ENCODE results near the gene C19orf18. TPM values are rescaled to one million over a fixed set of nuclear protein-coding genes. Genes with fewer than 3 reads are reported as not detected.

Gene C19orf18
- polyA plus RNA-seq, 1 donor from 2014 or later = not detected

- Histone ChIP-seq H3K4me2 (ENCODE audit: low read length) (peak overlapping the region; percentile 65), H3F3A (ENCODE audit: insufficient read depth, low read length, poor library complexity, severe bottlenecking) (no peaks in the 10 kb centered on the region), H3K9me3 (ENCODE audit: low read length) (peaks cover 34% of the 10 kb centered on the region), H3K36me3 (ENCODE audit: insufficient read depth, low read length) (peaks cover 50% of the 10 kb centered on the region), H3K27me3 (ENCODE audit: insufficient read depth, low read depth, low read length) (no peaks in the 10 kb centered on the region), H3K79me2 (replicated peaks; ENCODE audit: insufficient read depth, low read length) (peaks cover 23% of the 10 kb centered on the region), H3K9ac (ENCODE audit: low read length) (peak overlapping the region; percentile 99), H3K9me2 (ENCODE audit: insufficient read depth, low read length) (no peaks in the 10 kb centered on the region), H3K27ac (ENCODE audit: low read length) (peak overlapping the region; percentile 95), H3K4me3 (ENCODE audit: low read length) (peak overlapping the region; percentile 97), H4K20me1 (ENCODE audit: insufficient read depth) (no peaks in the 10 kb centered on the region), H2AFZ (ENCODE audit: low read depth, low read length) (peak overlapping the region; percentile 95)
- TF ChIP-seq SMC3 (conservative IDR thresholded peaks at IDR 0.05; ENCODE audit: poor library complexity) (no peak), POLR2AphosphoS5 (IDR thresholded peaks at IDR 0.05) (peak; percentile 16)
These were observed 27.6 kb upstream of the C19orf18 start for GRCh38 chr19:58001895-58002369.

DNA sequence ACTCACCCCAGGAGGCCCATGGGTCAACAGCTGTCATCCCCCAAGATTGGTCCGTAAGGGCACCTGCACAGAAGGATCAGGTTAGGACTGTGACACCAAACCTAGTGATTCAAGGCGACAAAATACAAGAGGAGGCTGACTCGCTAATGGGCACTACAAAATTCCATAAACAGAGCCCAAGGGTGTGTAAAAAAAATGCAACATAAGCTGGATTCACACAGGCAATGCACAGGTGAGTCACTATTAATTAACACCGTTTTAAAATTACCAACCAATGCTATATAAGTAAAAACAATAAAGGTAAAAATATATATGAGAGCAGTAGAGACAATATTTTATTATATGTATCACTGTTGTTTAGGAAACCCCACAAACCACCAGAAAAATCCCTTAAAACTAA is 26.3 kb upstream of the C19orf18 start:
- Histone ChIP-seq H3K9me2 (ENCODE audit: insufficient read depth, low read length) (no peaks in the 10 kb centered on the region), H3K27me3 (ENCODE audit: insufficient read depth, low read depth, low read length) (no peaks in the 10 kb centered on the region), H4K20me1 (ENCODE audit: insufficient read depth) (no peaks in the 10 kb centered on the region), H3F3A (ENCODE audit: insufficient read depth, low read length, poor library complexity, severe bottlenecking) (no peaks in the 10 kb centered on the region), H3K4me2 (ENCODE audit: low read length) (no peak overlapping the region), H3K36me3 (ENCODE audit: insufficient read depth, low read length) (peaks cover 48% of the 10 kb centered on the region), H3K9ac (ENCODE audit: low read length) (no peak overlapping the region), H2AFZ (ENCODE audit: low read depth, low read length) (no peak overlapping the region), H3K9me3 (ENCODE audit: low read length) (peaks cover 40% of the 10 kb centered on the region), H3K27ac (ENCODE audit: low read length) (no peak overlapping the region), H3K79me2 (replicated peaks; ENCODE audit: insufficient read depth, low read length) (peaks cover 23% of the 10 kb centered on the region), H3K4me3 (ENCODE audit: low read length) (peak overlapping the region; percentile 97)
- no peak for TF ChIP-seq TAF1 (IDR thresholded peaks at IDR 0.05; ENCODE audit: low read depth)
- no peak for TF ChIP-seq EP300 (conservative IDR thresholded peaks at IDR 0.05; ENCODE audit: poor library complexity, severe bottlenecking)
- no peak for TF ChIP-seq EZH2 (IDR thresholded peaks at IDR 0.05; ENCODE audit: borderline replicate concordance, insufficient read depth, low read length, poor library complexity, severe bottlenecking)
- TF ChIP-seq, protein P1, sequence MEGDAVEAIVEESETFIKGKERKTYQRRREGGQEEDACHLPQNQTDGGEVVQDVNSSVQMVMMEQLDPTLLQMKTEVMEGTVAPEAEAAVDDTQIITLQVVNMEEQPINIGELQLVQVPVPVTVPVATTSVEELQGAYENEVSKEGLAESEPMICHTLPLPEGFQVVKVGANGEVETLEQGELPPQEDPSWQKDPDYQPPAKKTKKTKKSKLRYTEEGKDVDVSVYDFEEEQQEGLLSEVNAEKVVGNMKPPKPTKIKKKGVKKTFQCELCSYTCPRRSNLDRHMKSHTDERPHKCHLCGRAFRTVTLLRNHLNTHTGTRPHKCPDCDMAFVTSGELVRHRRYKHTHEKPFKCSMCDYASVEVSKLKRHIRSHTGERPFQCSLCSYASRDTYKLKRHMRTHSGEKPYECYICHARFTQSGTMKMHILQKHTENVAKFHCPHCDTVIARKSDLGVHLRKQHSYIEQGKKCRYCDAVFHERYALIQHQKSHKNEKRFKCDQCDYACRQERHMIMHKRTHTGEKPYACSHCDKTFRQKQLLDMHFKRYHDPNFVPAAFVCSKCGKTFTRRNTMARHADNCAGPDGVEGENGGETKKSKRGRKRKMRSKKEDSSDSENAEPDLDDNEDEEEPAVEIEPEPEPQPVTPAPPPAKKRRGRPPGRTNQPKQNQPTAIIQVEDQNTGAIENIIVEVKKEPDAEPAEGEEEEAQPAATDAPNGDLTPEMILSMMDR (IDR thresholded peaks at IDR 0.05; ENCODE audit: poor library complexity, severe bottlenecking) = no peak

DNA sequence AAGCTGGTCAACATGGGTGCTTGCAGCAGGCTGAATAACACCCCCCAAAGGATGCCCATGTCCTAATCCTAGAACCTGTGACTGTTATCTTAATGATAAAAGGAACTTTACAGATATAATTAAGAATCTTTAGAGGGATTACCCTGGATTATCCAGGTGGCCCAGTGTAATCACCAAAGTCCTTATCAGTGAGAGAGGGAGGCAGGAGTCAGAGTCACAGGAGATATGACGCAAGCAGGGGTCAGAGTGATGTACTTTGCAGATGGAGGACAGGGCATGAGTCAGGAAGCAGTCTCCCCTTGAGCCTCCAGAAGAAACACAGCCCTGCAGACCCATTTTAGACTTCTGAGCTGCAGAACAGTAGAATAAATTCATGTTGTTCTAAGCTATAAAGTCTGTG is 18.5 kb upstream of the C19orf18 start:
- H3F3A ChIP-seq (ENCODE audit: insufficient read depth, low read length, poor library complexity, severe bottlenecking) = no peaks in the 10 kb centered on the region
- no peaks in the 10 kb centered on the region for H4K20me1 ChIP-seq (ENCODE audit: insufficient read depth)
- peaks cover 4% of the 10 kb centered on the region for H3K79me2 ChIP-seq (replicated peaks; ENCODE audit: insufficient read depth, low read length)
- no peak overlapping the region for H3K4me3 ChIP-seq (ENCODE audit: low read length)
- no peaks in the 10 kb centered on the region for H3K27me3 ChIP-seq (ENCODE audit: insufficient read depth, low read depth, low read length)
- no peak for TF ChIP-seq MXI1 (conservative IDR thresholded peaks at IDR 0.05; ENCODE audit: poor library complexity, severe bottlenecking)
- TF ChIP-seq TAF1 (IDR thresholded peaks at IDR 0.05; ENCODE audit: low read depth) = no peak
- TF ChIP-seq EZH2 (IDR thresholded peaks at IDR 0.05; ENCODE audit: borderline replicate concordance, insufficient read depth, low read length, poor library complexity, severe bottlenecking) = no peak
- no peak for TF ChIP-seq SMC3 (conservative IDR thresholded peaks at IDR 0.05; ENCODE audit: poor library complexity)
- TF ChIP-seq RAD21 (conservative IDR thresholded peaks at IDR 0.05) = no peak
- TF ChIP-seq POLR2AphosphoS5 (IDR thresholded peaks at IDR 0.05) = no peak
- TF ChIP-seq, protein P1 (IDR thresholded peaks at IDR 0.05; ENCODE audit: poor library complexity, severe bottlenecking) = no peak
- no peak for TF ChIP-seq REST (IDR thresholded peaks at IDR 0.05; ENCODE audit: borderline replicate concordance)
- TF ChIP-seq EP300 (conservative IDR thresholded peaks at IDR 0.05; ENCODE audit: poor library complexity, severe bottlenecking) = no peak
- H3K9me3 ChIP-seq (ENCODE audit: low read length) = peaks cover 59% of the 10 kb centered on the region
- no peak overlapping the region for H3K4me2 ChIP-seq (ENCODE audit: low read length)
- H3K36me3 ChIP-seq (ENCODE audit: insufficient read depth, low read length) = peaks cover 55% of the 10 kb centered on the region
- H3K9ac ChIP-seq (ENCODE audit: low read length) = no peak overlapping the region
- no peak overlapping the region for H3K27ac ChIP-seq (ENCODE audit: low read length)
- H2AFZ ChIP-seq (ENCODE audit: low read depth, low read length) = no peak overlapping the region
- no peaks in the 10 kb centered on the region for H3K9me2 ChIP-seq (ENCODE audit: insufficient read depth, low read length)

Data from neural cell (in vitro differentiated cells).